GM23338 (cell line): ENCODE measurements around the gene SNW1. TPM values are rescaled to one million over a fixed set of nuclear protein-coding genes. Genes with fewer than 3 reads are reported as not detected.

ENCODE experiments used
- ATAC-seq: fragments of 200-7000 bp; cut with Tn5 transposase; 3 replicates; pipeline ENCODE4 v1.9.1; 2020
- DNase-seq: peaks from one replicate; pipeline ENCODE4 v3.0.0-alpha.2; 2015; ENCODE audit warnings: low spot score
- H2AFZ ChIP-seq: fragments of 200-600 bp; sonication (generic); 2 replicates; pipeline ENCODE4 v1.8.0; 2016; ENCODE audit warnings: antibody characterized with exemption, mild to moderate bottlenecking, moderate library complexity
- H3F3A ChIP-seq: fragments of 200-600 bp; sonication (generic); replicated peaks from 2 replicates; pipeline ENCODE4 v1.8.0; 2017; ENCODE audit warnings: antibody characterized with exemption, mixed run types, low read depth
- H3K27ac ChIP-seq: fragments of 200-600 bp; sonication (generic); 2 replicates; pipeline ENCODE4 v1.6.1; 2016; ENCODE audit warnings: low read depth
- H3K27me3 ChIP-seq: fragments of 200-600 bp; sonication (generic); 2 replicates; pipeline ENCODE4 v1.8.0; 2016; ENCODE audit warnings: mild to moderate bottlenecking, mixed run types, moderate library complexity; ENCODE audit not compliant: insufficient read depth
- H3K36me3 ChIP-seq: fragments of 200-600 bp; sonication (generic); 2 replicates; pipeline ENCODE4 v1.8.0; 2016; ENCODE audit warnings: mild to moderate bottlenecking; ENCODE audit not compliant: insufficient read depth
- H3K4me1 ChIP-seq: fragments of 200-600 bp; sonication (generic); 2 replicates; pipeline ENCODE4 v1.8.0; 2016; ENCODE audit warnings: mild to moderate bottlenecking, moderate library complexity; ENCODE audit not compliant: insufficient read depth
- H3K4me2 ChIP-seq: fragments of 200-600 bp; sonication (generic); 2 replicates; pipeline ENCODE4 v1.7.1; 2017; ENCODE audit warnings: mixed run types
- H3K4me3 ChIP-seq: fragments of 200-600 bp; sonication (generic); 2 replicates; pipeline ENCODE4 v1.6.1; 2016; ENCODE audit warnings: mixed run types
- H3K79me2 ChIP-seq: fragments of 200-600 bp; sonication (generic); replicated peaks from 2 replicates; pipeline ENCODE4 v1.8.0; 2017; ENCODE audit warnings: mild to moderate bottlenecking; ENCODE audit not compliant: insufficient read depth
- H3K9me2 ChIP-seq: fragments of 200-600 bp; sonication (generic); 2 replicates; pipeline ENCODE4 v1.8.0; 2017; ENCODE audit not compliant: insufficient read depth
- H4K20me1 ChIP-seq: fragments of 200-600 bp; sonication (generic); replicated peaks from 2 replicates; pipeline ENCODE4 v1.8.0; 2017; ENCODE audit warnings: mild to moderate bottlenecking; ENCODE audit not compliant: insufficient read depth
- H3K27ac Mint-ChIP-seq: 2 replicates; pipeline ENCODE4 v1.8.0; 2020; ENCODE audit warnings: inconsistent platforms, mild to moderate bottlenecking, moderate library complexity, mixed read lengths
- H3K27me3 Mint-ChIP-seq: 3 replicates; pipeline ENCODE4 v1.8.0; 2022; ENCODE audit warnings: low read depth, mild to moderate bottlenecking, moderate library complexity, mixed read lengths, inconsistent platforms; ENCODE audit not compliant: insufficient read depth, poor library complexity
- H3K36me3 Mint-ChIP-seq: 3 replicates; pipeline ENCODE4 v1.8.0; 2021; ENCODE audit warnings: low read depth, mild to moderate bottlenecking, inconsistent platforms, moderate library complexity, mixed read lengths
- H3K4me1 Mint-ChIP-seq: 3 replicates; pipeline ENCODE4 v1.8.0; 2020; ENCODE audit warnings: mild to moderate bottlenecking, inconsistent platforms, mixed read lengths
- H3K4me3 Mint-ChIP-seq: 3 replicates; pipeline ENCODE4 v1.8.0; 2021; ENCODE audit warnings: moderate library complexity, mild to moderate bottlenecking, inconsistent platforms, mixed read lengths
- H3K9me3 Mint-ChIP-seq: 3 replicates; pipeline ENCODE4 v1.8.0; 2020; ENCODE audit warnings: moderate library complexity, mild to moderate bottlenecking, inconsistent platforms, mixed read lengths
- CREB1 ChIP-seq: fragments of 250-450 bp; sonication (Bioruptor Pico); IDR thresholded peaks from 2 replicates; pipeline ENCODE4 v1.5.0; 2020; ENCODE audit warnings: low read depth, mild to moderate bottlenecking, moderate library complexity
- CTCF ChIP-seq, 2 experiments: fragments of 200-600 bp in 1 of 2; sonication (generic) in 1 of 2; conservative IDR thresholded peaks; 2 replicates each; pipeline versions ENCODE4 v1.5.1 to v1.6.1; 2016 to 2017; ENCODE audit warnings: antibody characterized with exemption in 2 of 2, low read depth in 2 of 2, mild to moderate bottlenecking in 2 of 2, moderate library complexity in 1 of 2
- ETS1 ChIP-seq: IDR thresholded peaks from 2 replicates; pipeline ENCODE4 v1.6.1; 2016; ENCODE audit warnings: antibody characterized with exemption
- EZH2 ChIP-seq: fragments of 200-600 bp; sonication (generic); IDR thresholded peaks from one replicate; pipeline ENCODE4 v1.8.0; 2017; ENCODE audit warnings: antibody characterized with exemption, mild to moderate bottlenecking, low read depth; ENCODE audit not compliant: unreplicated experiment
- EZH2phosphoT487 ChIP-seq: fragments of 200-600 bp; sonication (generic); IDR thresholded peaks from one replicate; pipeline ENCODE4 v1.8.1; 2018; ENCODE audit warnings: antibody characterized with exemption; ENCODE audit not compliant: unreplicated experiment
- JUNB ChIP-seq: IDR thresholded peaks from one replicate; pipeline ENCODE4 v1.6.1; 2016; ENCODE audit warnings: antibody characterized with exemption; ENCODE audit not compliant: unreplicated experiment
- NANOG ChIP-seq: IDR thresholded peaks from 2 replicates; pipeline ENCODE4 v1.6.1; 2016; ENCODE audit warnings: antibody characterized with exemption, borderline replicate concordance
- POLR2AphosphoS5 ChIP-seq: IDR thresholded peaks from 2 replicates; pipeline ENCODE4 v1.6.1; 2016; ENCODE audit warnings: antibody characterized with exemption, low read depth
- REST ChIP-seq: IDR thresholded peaks from one replicate; pipeline ENCODE4 v1.6.1; 2018; ENCODE audit warnings: antibody characterized with exemption; ENCODE audit not compliant: unreplicated experiment
- ZNF114 ChIP-seq: fragments of 250-450 bp; sonication (Bioruptor Pico); IDR thresholded peaks from 2 replicates; pipeline ENCODE4 v1.5.0; 2020; ENCODE audit warnings: mild to moderate bottlenecking, moderate library complexity
- ZNF331 ChIP-seq: fragments of 250-450 bp; sonication (Bioruptor Pico); IDR thresholded peaks from 2 replicates; pipeline ENCODE4 v1.5.0; 2020; ENCODE audit warnings: low read depth, mild to moderate bottlenecking, moderate library complexity
- ZNF462 ChIP-seq: fragments of 250-450 bp; sonication (Bioruptor Pico); IDR thresholded peaks from 2 replicates; pipeline ENCODE4 v1.5.0; 2020; ENCODE audit warnings: mild to moderate bottlenecking, moderate library complexity
- polyA plus RNA-seq: library from polyadenylated mRNA; unstranded; fragments of >200 nt; fragmentation: Nextera tagmentation; extraction: Ambion mirVana; gene quantifications from 2 replicates; pipeline ENCODE4 v1.2.1, GENCODE V29; 2016
- total RNA-seq: library from RNA; depleted of rRNA; stranded (reverse); fragments of >200 nt; shearing (Covaris generic); gene quantifications from 2 replicates; pipeline ENCODE4 v1.2.3, GENCODE V29; 2014

The SNW1 gene
- total and polyA plus RNA-seq, 2 experiments from 2014 or later: 60.5 to 129 TPM

- no peak for TF ChIP-seq ZNF462 (CRISPR knock-in tag)
These were observed 25.2 kb upstream of the SNW1 start (continued) for GRCh38 chr14:77786148-77786547.

GRCh38 chr14:77782202-77782601 is 21.2 kb upstream of the SNW1 start:
- no peak overlapping the region for H3K27ac Mint-ChIP-seq
- no peak for ATAC-seq
- Histone ChIP-seq H3K36me3 (no peaks in the 10 kb centered on the region), H3K27ac (no peak overlapping the region), H4K20me1 (no peaks in the 10 kb centered on the region), H2AFZ (no peak overlapping the region), H3K27me3 (no peaks in the 10 kb centered on the region), H3K79me2 (no peaks in the 10 kb centered on the region), H3K4me1 (peaks cover 8% of the 10 kb centered on the region), H3K4me2 (no peak overlapping the region), H3K4me3 (no peak overlapping the region), H3F3A (no peaks in the 10 kb centered on the region), H3K9me2 (no peaks in the 10 kb centered on the region)
- H3K36me3 Mint-ChIP-seq: no peaks in the 10 kb centered on the region
- peaks cover 9% of the 10 kb centered on the region; the same call in 2 of the 3 replicates for H3K4me1 Mint-ChIP-seq
- peaks cover 3% of the 10 kb centered on the region for H3K27me3 Mint-ChIP-seq
- TF ChIP-seq EZH2phosphoT487: no peak
- no peak for TF ChIP-seq CREB1
- no peak for TF ChIP-seq REST
- no peak for TF ChIP-seq ZNF114
- no peak for TF ChIP-seq CTCF (conservative IDR thresholded peaks at IDR 0.05; ENCODE audit: low read depth in 2 of 2)
- no peak for TF ChIP-seq EZH2
- TF ChIP-seq NANOG: no peak
- no peak for TF ChIP-seq JUNB
- TF ChIP-seq ZNF331 (CRISPR knock-in tag): no peak
- TF ChIP-seq ETS1: no peak
- no peak for TF ChIP-seq POLR2AphosphoS5
- H3K4me3 Mint-ChIP-seq: no peak overlapping the region
- no peaks in the 10 kb centered on the region for H3K9me3 Mint-ChIP-seq
- DNase-seq: no peak
